Esophagus muscularis mucosa (tissue), 4 donors: ENCODE data around the gene ZNF471. TPM values are rescaled to one million over a fixed set of nuclear protein-coding genes. Genes with fewer than 3 reads are reported as not detected.
A peak's percentile ranks its signal among the peaks of the same experiment; 100 is the strongest.

Source experiments
- DNase-seq: peaks from one replicate; pipeline ENCODE4 v3.0.0-alpha.2; 2017; ENCODE audit errors: extremely low spot score
- H3K27ac ChIP-seq, 4 donors: fragments of 200-600 bp; sonication (generic); replicated peaks in 1 of 4; 1 replicate in 3 of 4; 2 replicates in 1 of 4; pipeline ENCODE4 v1.5.1; 2016 to 2019; ENCODE audit warnings: mild to moderate bottlenecking in 1 of 4
- H3K27me3 ChIP-seq, 4 donors: fragments of 200-600 bp; sonication (generic); one replicate each; pipeline versions ENCODE4 v1.5.1 to v1.6.0; 2016 to 2019
- H3K36me3 ChIP-seq, 4 donors: fragments of 200-600 bp; sonication (generic); one replicate each; pipeline ENCODE4 v1.5.1; 2016 to 2019
- H3K4me1 ChIP-seq, 4 donors: fragments of 200-600 bp; sonication (generic); one replicate each; pipeline ENCODE4 v1.5.1; 2016 to 2019
- H3K4me3 ChIP-seq, 4 donors: fragments of 200-600 bp; sonication (generic); 1 replicate in 2 of 4; 2 replicates in 2 of 4; pipeline ENCODE4 v1.5.1; 2016 to 2019; ENCODE audit warnings: mild to moderate bottlenecking in 4 of 4, moderate library complexity in 1 of 4
- H3K9me3 ChIP-seq, 4 donors: fragments of 200-600 bp; sonication (generic); 1 replicate in 3 of 4; 2 replicates in 1 of 4; pipeline ENCODE4 v1.5.1; 2016 to 2019
- CTCF ChIP-seq, 3 experiments: fragments of 200-600 bp in 2 of 3; fragments of 450-650 bp in 1 of 3; sonication (generic) in 2 of 3; IDR thresholded peaks; one replicate each; pipeline ENCODE4 v1.5.1; 2017 to 2019; ENCODE audit warnings: antibody characterized with exemption in 3 of 3, mild to moderate bottlenecking in 2 of 3, moderate library complexity in 1 of 3
- EP300 ChIP-seq: sonication (generic); formaldehyde crosslinking; IDR thresholded peaks from one replicate; pipeline ENCODE4 v1.6.1; 2017; ENCODE audit warnings: antibody characterized with exemption
- POLR2A ChIP-seq: fragments of 450-650 bp; IDR thresholded peaks from one replicate; pipeline ENCODE4 v1.6.1; 2017; ENCODE audit warnings: antibody characterized with exemption, moderate library complexity, mild to moderate bottlenecking, low read depth
- POLR2AphosphoS5 ChIP-seq, 2 donors: sonication (generic); formaldehyde crosslinking; IDR thresholded peaks; one replicate each; pipeline ENCODE4 v1.6.1; 2017; ENCODE audit warnings: antibody characterized with exemption in 2 of 2
- WGBS: methylation state at CpG from one replicate; pipeline ENCODE4 v1.1.5; 2018; 5-methylcytosine and 5-hydroxymethylcytosine counted together
- intact Hi-C: fragments of 100-400 bp; cut with DNase I; formaldehyde crosslinking; loops from one replicate; pipeline ENCODE4 v1.15.1; 2023
- total RNA-seq, 4 donors: library from RNA; depleted of rRNA; stranded (reverse); fragments of >200 nt; gene quantifications; one replicate each; pipeline versions ENCODE4 v1.1.0 to v1.2.1, GENCODE V29; 2016

The ZNF471 gene
- total RNA-seq, 4 donors from 2014 or later = 8.6 to 11.2 (median 10.9) TPM

DNA sequence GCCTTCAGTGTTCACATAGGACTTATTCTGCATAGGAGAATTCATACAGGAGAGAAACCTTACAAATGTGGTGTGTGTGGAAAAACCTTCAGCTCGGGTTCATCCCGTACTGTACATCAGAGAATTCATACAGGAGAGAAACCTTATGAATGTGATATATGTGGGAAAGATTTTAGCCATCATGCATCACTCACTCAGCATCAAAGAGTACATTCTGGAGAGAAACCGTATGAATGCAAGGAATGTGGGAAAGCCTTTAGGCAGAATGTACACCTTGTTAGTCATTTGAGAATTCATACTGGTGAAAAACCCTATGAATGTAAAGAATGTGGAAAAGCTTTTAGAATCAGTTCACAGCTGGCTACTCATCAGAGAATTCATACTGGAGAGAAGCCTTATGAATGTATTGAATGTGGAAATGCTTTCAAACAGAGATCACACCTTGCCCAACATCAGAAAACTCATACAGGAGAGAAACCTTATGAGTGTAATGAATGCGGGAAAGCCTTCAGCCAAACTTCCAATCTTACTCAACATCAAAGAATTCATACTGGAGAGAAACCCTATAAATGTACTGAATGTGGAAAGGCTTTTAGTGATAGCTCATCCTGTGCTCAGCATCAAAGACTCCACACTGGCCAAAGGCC, 17.7 kb downstream of the ZNF471 start:
- no peak for DNase-seq
- Histone ChIP-seq H3K9me3 (peaks cover 33 to 100% (median 99%) of the 10 kb centered on the region in 4 donors), H3K4me3 (no peak overlapping the region), H3K27me3 (no peaks in the 10 kb centered on the region), H3K27ac (no peak overlapping the region), H3K4me1 (no peaks in the 10 kb centered on the region), H3K36me3 (peaks cover 45 to 55% (median 49%) of the 10 kb centered on the region in 4 donors)
- intact Hi-C loops = no loop called here
- TF ChIP-seq CTCF (IDR thresholded peaks at IDR 0.05) (no peak), POLR2A (no peak)
- 85% methylated on average over 4 of the region's 4 CpGs for WGBS

GRCh38 chr19:56537442-56537841, 29.8 kb downstream of the ZNF471 start:
- Histone ChIP-seq H3K27me3 (no peaks in the 10 kb centered on the region), H3K27ac (peak overlapping the region in 3 of 4 donors; percentile 85 to 93 (median 89)), H3K9me3 (peaks cover 0 to 71% (median 54%) of the 10 kb centered on the region in 4 donors), H3K4me1 (peaks cover 18 to 29% (median 20%) of the 10 kb centered on the region in 4 donors), H3K4me3 (peak overlapping the region in 3 of 4 donors; percentile 75 to 80 (median 76)), H3K36me3 (peaks cover 12 to 27% (median 16%) of the 10 kb centered on the region in 4 donors)
- TF ChIP-seq POLR2AphosphoS5 (IDR thresholded peaks at IDR 0.05) (no peak), CTCF (IDR thresholded peaks at IDR 0.05) (no peak), EP300 (no peak), POLR2A (no peak)
- DNase-seq = no peak
- intact Hi-C loops = no loop called here
- 100% methylated on average over 3 of the region's 3 CpGs for WGBS

DNA sequence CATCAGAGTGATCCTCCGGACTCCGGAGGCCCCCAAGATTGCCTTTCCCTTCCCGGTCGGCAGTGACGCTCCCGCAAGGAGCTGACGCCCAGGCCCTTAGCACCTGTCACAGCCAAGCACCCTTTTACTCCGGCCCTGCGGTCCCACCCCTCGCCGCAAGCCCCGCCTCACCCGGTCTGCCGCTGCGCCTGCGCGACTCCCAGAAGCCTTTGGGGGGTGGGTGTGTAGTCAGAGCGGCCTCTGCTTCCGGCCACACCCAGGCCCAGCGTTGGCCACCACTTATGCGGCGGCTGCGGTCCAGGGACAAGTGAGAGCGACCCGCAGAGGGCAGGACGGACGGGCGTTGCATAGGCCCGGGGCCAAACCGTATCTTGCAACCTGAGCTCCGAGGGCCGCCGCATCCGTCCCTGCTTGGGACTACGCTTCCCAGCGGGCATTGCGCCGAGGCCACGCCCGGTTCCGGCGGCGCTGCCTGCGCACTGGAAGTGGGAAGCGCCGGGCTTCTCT, 30.7 kb downstream of the ZNF471 start:
- Histone ChIP-seq H3K36me3 (peaks cover 15 to 32% (median 23%) of the 10 kb centered on the region in 4 donors), H3K4me1 (peaks cover 18 to 29% (median 20%) of the 10 kb centered on the region in 4 donors)
- intact Hi-C loops = no loop called here

GRCh38 chr19:56538761-56539263, 31.2 kb downstream of the ZNF471 start, which contains the start of gene ZFP28:
Gene ZFP28, plus strand, starts transcription at chr19:56538948. Its CDS starts 71 bp downstream, at chr19:56539019.
- Histone ChIP-seq H3K4me3 (peak within 1 kb of the TSS; percentile 75 to 82 (median 78)), H3K36me3 (peaks cover 15 to 37% (median 27%) of the 10 kb centered on the region in 4 donors), H3K4me1 (peaks cover 18 to 29% (median 20%) of the 10 kb centered on the region in 4 donors), H3K27me3 (no peaks in the 10 kb centered on the region), H3K9me3 (peaks cover 0 to 69% (median 49%) of the 10 kb centered on the region in 4 donors), H3K27ac (peak within 1 kb of the TSS; percentile 85 to 93 (median 90))
- intact Hi-C loops = no loop called here
- TF ChIP-seq POLR2AphosphoS5 (IDR thresholded peaks at IDR 0.05) (peak; percentile 10 to 21), POLR2A (no peak)
- WGBS = no CpG with 5 or more reads among the region's 65 CpGs
- peak; percentile 93 for DNase-seq

More for the DNA sequence above, 30.7 kb downstream of the ZNF471 start:
- no peaks in the 10 kb centered on the region for H3K27me3 ChIP-seq
- WGBS = under 1% methylated on average over 31 of the region's 46 CpGs
- H3K9me3 ChIP-seq = peaks cover 0 to 69% (median 50%) of the 10 kb centered on the region in 4 donors
- H3K4me3 ChIP-seq = peak overlapping the region; percentile 75 to 82 (median 78)
- no peak for TF ChIP-seq EP300
- peak; percentile 78 to 80 for TF ChIP-seq POLR2AphosphoS5 (IDR thresholded peaks at IDR 0.05)
- peak in 1 of 3 experiments; percentile 16 for TF ChIP-seq CTCF (IDR thresholded peaks at IDR 0.05)
- no peak for TF ChIP-seq POLR2A
- DNase-seq = peak; percentile 96
- peak overlapping the region; percentile 85 to 93 (median 90) for H3K27ac ChIP-seq

DNA sequence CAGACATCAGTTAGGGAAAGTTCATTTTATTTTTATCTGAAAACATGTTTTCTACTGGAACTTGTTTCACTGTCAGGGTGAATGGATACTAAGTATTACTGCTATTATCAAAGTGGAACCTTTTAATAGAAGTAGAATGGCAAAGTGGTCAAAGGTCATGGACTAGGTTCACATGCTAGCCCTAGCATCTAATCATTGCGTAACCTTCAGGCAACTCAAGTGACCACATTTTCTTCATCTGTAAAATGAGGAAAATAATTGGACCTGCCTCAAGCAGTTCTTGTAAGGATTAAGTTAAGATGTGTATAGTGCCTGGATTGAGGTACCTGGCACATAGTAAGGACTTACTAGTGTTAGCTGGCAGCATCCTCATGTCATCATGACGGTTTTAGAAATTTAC, 36.1 kb downstream of the ZNF471 start:
- H3K27me3 ChIP-seq = no peaks in the 10 kb centered on the region
- H3K36me3 ChIP-seq = peaks cover 29 to 85% (median 59%) of the 10 kb centered on the region in 4 donors
- peaks cover 12 to 23% (median 14%) of the 10 kb centered on the region in 4 donors for H3K4me1 ChIP-seq
- no peak for DNase-seq
- TF ChIP-seq POLR2A (no peak), CTCF (IDR thresholded peaks at IDR 0.05) (no peak), POLR2AphosphoS5 (IDR thresholded peaks at IDR 0.05) (no peak), EP300 (no peak)
- intact Hi-C loops = no loop called here
- 97% methylated on average over 2 of the region's 2 CpGs for WGBS
- H3K27ac ChIP-seq = no peak overlapping the region
- no peak overlapping the region for H3K4me3 ChIP-seq
- H3K9me3 ChIP-seq = peaks cover 0 to 81% (median 69%) of the 10 kb centered on the region in 4 donors
